Measurements from ENCODE around the gene DDX39A.
A peak's percentile ranks its signal among the peaks of the same experiment; 100 is the strongest.

The DDX39A gene

GRCh38 chr19:14433554-14434501 lies 14.7 kb upstream of the DDX39A start:
- DNase-seq, result peak; percentile 73

DNA sequence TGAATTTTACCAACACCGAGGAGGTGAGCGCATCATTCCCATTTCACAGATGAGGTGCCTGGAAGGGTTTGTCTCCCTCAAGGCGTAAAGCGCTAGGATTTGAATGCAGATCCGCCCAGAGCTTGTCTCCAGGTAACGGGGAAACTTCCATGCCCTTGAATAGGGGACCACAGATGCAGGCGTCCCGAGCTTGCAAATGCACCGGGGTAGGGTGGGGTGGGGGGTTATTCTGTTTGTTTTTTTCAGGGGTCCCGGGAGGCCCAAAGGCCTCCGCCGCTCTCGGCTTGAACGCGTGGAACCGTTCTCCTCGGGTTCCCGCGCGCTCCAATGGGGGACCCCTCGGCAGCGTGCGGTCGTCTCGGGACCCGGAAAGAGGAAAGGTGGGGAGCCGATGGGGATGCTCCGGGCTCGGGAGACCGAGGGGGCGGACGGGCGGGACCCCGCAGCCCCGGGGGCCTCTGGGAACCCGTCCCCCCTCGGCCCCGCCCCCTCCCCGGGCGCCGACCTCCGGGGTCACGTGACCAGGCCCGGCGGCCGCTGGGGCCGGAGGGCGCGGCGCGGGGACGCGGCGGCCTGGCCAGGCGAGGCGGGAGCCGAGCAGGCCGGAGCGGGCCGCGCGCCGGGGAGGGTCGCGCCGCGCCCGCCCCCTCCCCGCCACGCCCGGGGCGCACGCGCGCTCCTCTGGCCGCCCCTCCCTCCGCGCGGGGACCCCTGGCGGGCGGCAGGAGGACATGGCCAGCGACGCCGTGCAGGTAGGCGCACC lies 13.8 kb upstream of the DDX39A start, which contains the start of gene PKN1:
Gene PKN1, plus strand, starts transcription at position 516 of the 763 bp plus-strand sequence. Its CDS starts 216 bp downstream, at position 732.
- DNase-seq, result peak; percentile 54

- no peak for DNase-seq
These were observed 11.6 kb upstream of the DDX39A start for GRCh38 chr19:14430712-14431111.

GRCh38 chr19:14428882-14429416 lies 9.8 kb upstream of the DDX39A start:
- DNase-seq, result no peak

GRCh38 chr19:14427461-14427860 lies 8.3 kb upstream of the DDX39A start:
- no peak for DNase-seq

- no peak for DNase-seq
These were observed 6.6 kb upstream of the DDX39A start for GRCh38 chr19:14425696-14426138.

DNA sequence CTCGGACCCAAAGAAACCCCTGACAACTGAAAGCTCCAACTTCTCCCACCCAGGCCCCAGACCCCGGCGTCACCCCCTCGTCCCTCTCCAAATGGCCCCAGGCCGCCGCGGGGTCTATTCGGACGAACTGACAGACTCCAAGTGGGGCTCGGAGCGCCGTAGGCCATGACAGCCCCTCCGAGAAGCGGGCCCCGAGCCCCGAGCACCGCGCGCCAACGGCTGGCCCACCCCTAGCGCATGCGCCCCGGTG lies 360 bp downstream of the DDX39A start:
- DNase-seq, result no peak

GRCh38 chr19:14416817-14417231 lies 2.3 kb downstream of the DDX39A start:
- DNase-seq, result no peak

DNA sequence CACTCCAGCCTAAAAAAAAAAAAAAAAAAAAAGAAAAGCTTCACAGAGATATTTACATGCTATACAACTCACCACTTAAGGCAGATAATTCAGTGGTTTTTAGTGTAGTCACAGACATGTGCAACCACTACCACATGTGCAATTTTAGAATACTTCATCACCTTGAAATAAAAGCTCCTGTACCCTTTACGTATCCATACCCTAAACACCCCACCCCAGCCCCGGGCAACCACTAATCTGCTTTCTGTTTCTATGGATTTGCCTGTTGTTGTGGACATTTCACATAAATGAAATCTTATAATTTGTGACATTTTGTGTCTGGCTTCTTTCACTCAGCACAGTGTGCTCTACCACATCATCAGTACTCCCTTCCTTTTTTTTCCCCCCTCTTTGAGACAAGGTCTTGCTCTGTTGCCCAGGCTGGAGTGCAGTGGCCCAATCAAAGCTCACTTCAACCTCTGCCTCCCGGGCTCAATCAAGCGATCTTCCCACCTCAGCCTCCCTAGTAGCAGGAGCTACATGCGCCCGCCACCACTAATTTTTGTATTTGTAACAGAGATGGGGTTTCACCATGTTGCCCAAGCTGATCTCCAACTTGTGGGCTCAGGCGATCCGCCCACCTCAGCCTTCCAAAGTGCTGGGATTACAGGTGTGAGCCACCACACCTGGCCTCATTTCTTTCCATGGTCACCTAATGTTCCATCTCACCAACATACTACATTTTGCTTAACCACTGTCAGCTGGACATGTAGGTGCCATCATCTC lies 4.0 kb downstream of the DDX39A start:
- no peak for DNase-seq

GRCh38 chr19:14413693-14414181 lies 5.4 kb downstream of the DDX39A start:
- DNase-seq, result no peak

- DNase-seq, result no peak
These were observed 6.0 kb downstream of the DDX39A start for GRCh38 chr19:14412996-14413692.

DNA sequence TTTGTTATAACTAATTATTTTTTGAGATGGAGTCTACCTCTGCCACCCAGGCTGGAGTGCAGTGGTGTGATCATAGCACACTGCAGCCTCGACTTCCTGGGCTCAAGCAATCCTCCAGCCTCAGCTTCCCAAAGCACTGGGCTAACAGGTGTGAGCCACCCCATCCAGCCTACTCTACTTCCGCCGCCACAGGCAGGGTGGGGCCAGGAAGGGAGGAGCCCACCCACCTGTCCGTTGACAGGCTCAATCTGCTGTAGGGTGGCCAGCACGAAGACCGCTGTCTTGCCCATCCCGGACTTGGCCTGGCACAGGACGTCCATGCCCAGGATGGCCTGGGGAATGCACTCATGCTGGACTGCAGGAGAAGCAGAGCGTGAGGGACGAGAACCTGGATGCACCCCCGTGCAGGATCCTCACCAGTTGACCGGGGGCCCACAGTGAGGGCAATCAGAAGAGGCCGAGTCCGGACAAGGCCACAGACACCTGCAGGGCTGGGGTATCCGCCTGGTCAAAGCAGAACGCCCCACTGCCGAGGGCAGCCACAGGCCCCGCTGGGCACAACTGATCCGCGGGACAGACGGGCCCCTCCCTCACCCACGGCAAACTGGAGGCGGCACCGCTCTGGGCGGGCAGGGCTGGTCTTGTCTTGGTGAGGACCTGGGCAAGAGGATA lies 6.7 kb downstream of the DDX39A start:
- no peak for DNase-seq

GRCh38 chr19:14411938-14412245 lies 7.2 kb downstream of the DDX39A start:
- no peak for DNase-seq

- no peak for DNase-seq
These were observed 7.8 kb downstream of the DDX39A start for GRCh38 chr19:14411161-14411937.

- DNase-seq, result no peak
These were observed 8.8 kb downstream of the DDX39A start for GRCh38 chr19:14410091-14411051.

DNA sequence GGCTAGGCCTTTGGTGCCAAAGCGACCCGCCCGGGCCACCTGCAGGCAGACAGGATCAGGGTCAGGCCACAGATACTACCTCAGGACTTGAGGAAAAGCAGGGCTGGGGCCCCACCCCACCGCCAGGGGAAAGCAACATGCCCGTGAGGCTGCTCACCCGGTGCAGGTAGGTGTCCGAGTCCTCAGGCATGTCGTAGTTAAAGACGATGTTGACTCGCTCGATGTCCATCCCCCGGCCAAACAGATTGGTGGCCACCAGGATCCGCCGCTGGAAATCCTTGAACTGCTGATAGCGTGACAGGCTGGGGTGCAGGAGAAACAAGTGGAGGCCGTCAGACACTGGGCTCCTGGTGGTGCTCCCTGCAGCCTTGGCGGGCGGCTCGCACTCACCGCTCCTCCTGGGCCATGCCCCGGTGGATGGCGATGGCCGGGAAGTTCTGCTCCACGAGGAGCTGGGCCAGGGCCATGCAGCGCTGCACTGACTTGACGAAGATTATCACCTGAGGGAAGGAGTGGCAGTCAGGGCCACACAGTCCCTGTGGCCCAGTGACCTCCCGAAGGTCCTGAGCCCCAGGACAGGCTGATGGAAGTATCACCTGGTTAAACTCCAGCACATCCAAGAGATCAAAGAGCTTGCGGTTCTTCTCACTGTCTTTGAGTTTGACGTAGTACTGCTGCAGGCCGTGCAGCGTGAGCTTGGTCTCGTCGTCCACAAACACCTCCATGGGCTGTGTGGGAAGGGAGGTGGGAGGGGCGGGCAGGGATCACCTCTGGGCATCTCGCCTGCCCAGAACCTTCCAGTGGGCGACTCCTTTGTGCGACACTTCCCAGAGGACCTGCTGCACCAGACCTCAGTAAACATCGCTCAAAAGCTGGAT lies 9.8 kb downstream of the DDX39A start:
- no peak for DNase-seq

- DNase-seq, result no peak
These were observed 10.5 kb downstream of the DDX39A start for GRCh38 chr19:14408491-14409145.

Measured in NCI-H345 (cell line).